OCI-LY1 (cell line): ENCODE results near the gene NMBR.

Experiments
- H2AFZ ChIP-seq: fragments of 200-600 bp; sonication (generic), shearing (Covaris generic); 2 replicates; pipeline ENCODE4 v1.6.0; 2014; ENCODE audit warnings: antibody characterized with exemption, mild to moderate bottlenecking, low read length
- H3F3A ChIP-seq: fragments of 200-600 bp; sonication (generic), shearing (Covaris generic); 2 replicates; pipeline ENCODE4 v1.6.0; 2014; ENCODE audit warnings: mild to moderate bottlenecking, antibody characterized with exemption, low read length, moderate library complexity; ENCODE audit not compliant: insufficient read depth
- H3K27ac ChIP-seq: fragments of 200-600 bp; sonication (generic); 2 replicates; pipeline ENCODE4 v1.5.1; 2014; ENCODE audit warnings: low read length, mixed run types, mild to moderate bottlenecking, low read depth; ENCODE audit not compliant: poor library complexity, severe bottlenecking
- H3K27me3 ChIP-seq: fragments of 200-600 bp; sonication (generic); 2 replicates; pipeline ENCODE4 v1.6.0; 2014; ENCODE audit warnings: antibody characterized with exemption, mild to moderate bottlenecking, low read length, moderate library complexity; ENCODE audit not compliant: insufficient read depth
- H3K36me3 ChIP-seq: fragments of 200-600 bp; sonication (generic); 2 replicates; pipeline ENCODE4 v1.6.1; 2014; ENCODE audit warnings: mild to moderate bottlenecking, antibody characterized with exemption, low read length, moderate library complexity, mixed read lengths; ENCODE audit not compliant: insufficient read depth
- H3K4me1 ChIP-seq: fragments of 200-600 bp; sonication (generic); 2 replicates; pipeline ENCODE4 v1.5.1; 2014; ENCODE audit warnings: mild to moderate bottlenecking, low read length, moderate library complexity; ENCODE audit not compliant: insufficient read depth, severe bottlenecking
- H3K4me2 ChIP-seq: fragments of 200-600 bp; sonication (generic), shearing (Covaris generic); 2 replicates; pipeline ENCODE4 v1.6.1; 2014; ENCODE audit warnings: low read length
- H3K4me3 ChIP-seq: fragments of 200-600 bp; sonication (generic); 2 replicates; pipeline ENCODE4 v1.5.1; 2014; ENCODE audit warnings: low read length, low read depth, mild to moderate bottlenecking, mixed read lengths; ENCODE audit not compliant: poor library complexity, severe bottlenecking
- H3K79me2 ChIP-seq: fragments of 200-600 bp; shearing (Covaris generic); 2 replicates; pipeline ENCODE4 v1.6.1; 2016; ENCODE audit warnings: mixed run types, low read length, mixed read lengths; ENCODE audit not compliant: insufficient read depth
- H3K9ac ChIP-seq: fragments of 200-600 bp; sonication (generic), shearing (Covaris generic); 2 replicates; pipeline ENCODE4 v1.6.1; 2014; ENCODE audit warnings: mild to moderate bottlenecking, low read length, mixed read lengths
- H3K9me2 ChIP-seq: fragments of 200-600 bp; sonication (generic), shearing (Covaris generic); 2 replicates; pipeline ENCODE4 v1.6.1; 2014; ENCODE audit warnings: low read depth, mild to moderate bottlenecking, low read length, mixed read lengths
- H3K9me3 ChIP-seq: fragments of 200-600 bp; shearing (Covaris generic); 2 replicates; pipeline ENCODE4 v1.6.1; 2014; ENCODE audit warnings: low read length, mixed read lengths
- H4K20me1 ChIP-seq: fragments of 200-600 bp; sonication (generic), shearing (Covaris generic); 2 replicates; pipeline ENCODE4 v1.6.0; 2016; ENCODE audit warnings: mild to moderate bottlenecking, low read length; ENCODE audit not compliant: insufficient read depth
- CTCF ChIP-seq: fragments of 200-600 bp; sonication (generic), shearing (Covaris generic); IDR thresholded peaks from 2 replicates; pipeline ENCODE4 v1.5.1; 2017; ENCODE audit warnings: mild to moderate bottlenecking, antibody characterized with exemption, low read length, moderate library complexity, mixed read lengths
- EZH2 ChIP-seq: fragments of 200-600 bp; sonication (generic), shearing (Covaris generic); IDR thresholded peaks from 2 replicates; pipeline ENCODE4 v1.8.0; 2017; ENCODE audit warnings: borderline replicate concordance, mixed run types, mild to moderate bottlenecking, antibody characterized with exemption, low read length, moderate library complexity, mixed read lengths

NMBR gene

DNA sequence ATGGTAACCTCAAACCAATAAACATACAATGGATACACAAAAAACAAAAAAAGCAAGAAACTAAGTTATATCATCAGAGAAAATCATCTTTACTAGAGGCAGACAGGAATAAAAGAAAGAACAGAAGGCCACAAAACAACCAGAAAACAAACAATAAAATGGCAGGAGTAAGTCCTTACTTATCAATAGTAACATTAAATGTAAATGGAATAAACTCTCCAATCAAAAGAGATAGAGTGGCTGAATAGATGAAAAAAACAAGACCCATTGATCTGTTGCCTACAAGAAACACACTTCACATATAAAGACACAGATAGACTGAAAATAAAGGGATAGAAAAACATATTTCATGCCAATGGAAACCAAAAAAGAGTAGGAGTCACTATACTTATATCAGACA lies 95.5 kb downstream of the NMBR start:
- TF ChIP-seq CTCF (no peak), EZH2 (no peak)

GRCh38 chr6:142048593-142048980 lies 98.3 kb downstream of the NMBR start:
- Histone ChIP-seq H3K9me3 (no peaks in the 10 kb centered on the region), H3K9ac (no peak overlapping the region), H3K79me2 (no peaks in the 10 kb centered on the region), H3K27me3 (no peaks in the 10 kb centered on the region), H3K36me3 (no peaks in the 10 kb centered on the region), H4K20me1 (no peaks in the 10 kb centered on the region), H2AFZ (no peak overlapping the region), H3F3A (no peaks in the 10 kb centered on the region), H3K4me3 (no peak overlapping the region), H3K4me2 (no peak overlapping the region), H3K27ac (no peak overlapping the region), H3K4me1 (no peaks in the 10 kb centered on the region), H3K9me2 (no peaks in the 10 kb centered on the region)
- TF ChIP-seq EZH2 (no peak), CTCF (no peak)

More for the DNA sequence above, 95.5 kb downstream of the NMBR start:
- Histone ChIP-seq H3K9me3 (no peaks in the 10 kb centered on the region), H3K9ac (no peak overlapping the region), H2AFZ (no peak overlapping the region), H3K4me3 (no peak overlapping the region), H3K9me2 (no peaks in the 10 kb centered on the region), H3K27ac (no peak overlapping the region), H4K20me1 (no peaks in the 10 kb centered on the region), H3K27me3 (no peaks in the 10 kb centered on the region), H3F3A (no peaks in the 10 kb centered on the region), H3K36me3 (no peaks in the 10 kb centered on the region), H3K4me1 (no peaks in the 10 kb centered on the region), H3K4me2 (no peak overlapping the region), H3K79me2 (no peaks in the 10 kb centered on the region)

DNA sequence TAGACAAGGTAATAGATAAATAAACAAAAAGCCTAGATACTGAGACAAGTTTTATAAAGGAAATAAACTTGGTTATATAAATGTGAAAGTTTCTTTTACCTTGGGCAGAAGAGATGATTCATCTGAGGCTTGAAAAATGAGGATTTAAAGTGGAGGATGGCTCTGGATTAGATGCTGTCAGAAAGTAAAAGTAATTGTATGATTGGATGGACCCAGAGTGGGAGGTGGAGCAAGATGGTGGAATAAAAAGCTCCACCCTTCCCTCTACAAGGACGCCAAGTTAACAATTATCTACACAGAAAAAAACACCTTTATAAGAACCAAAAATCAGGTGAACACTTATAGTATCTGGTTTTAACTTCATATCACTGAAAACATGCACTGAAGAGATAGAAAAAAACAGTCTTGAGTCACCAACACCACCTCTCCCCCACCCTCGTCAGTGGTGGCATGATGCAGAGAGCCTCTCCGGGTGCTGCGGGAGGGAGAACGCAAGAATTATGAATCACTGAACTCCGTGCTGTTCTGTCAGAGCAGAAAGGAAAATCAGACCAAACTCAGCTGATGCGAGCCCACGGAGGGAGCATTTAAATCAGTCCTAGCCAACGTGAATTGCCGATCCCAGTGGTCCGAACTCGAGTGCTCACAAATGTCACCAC lies 98.9 kb downstream of the NMBR start:
- no peaks in the 10 kb centered on the region for H3K36me3 ChIP-seq
- no peaks in the 10 kb centered on the region for H3K4me1 ChIP-seq
- no peak overlapping the region for H3K4me3 ChIP-seq
- H3K4me2 ChIP-seq = no peak overlapping the region
- H3F3A ChIP-seq = no peaks in the 10 kb centered on the region
- no peaks in the 10 kb centered on the region for H4K20me1 ChIP-seq
- H2AFZ ChIP-seq = no peak overlapping the region
- H3K27me3 ChIP-seq = no peaks in the 10 kb centered on the region
- H3K27ac ChIP-seq = no peak overlapping the region
- no peaks in the 10 kb centered on the region for H3K79me2 ChIP-seq
- H3K9me3 ChIP-seq = no peaks in the 10 kb centered on the region
- TF ChIP-seq CTCF (no peak), EZH2 (no peak)
- H3K9ac ChIP-seq = no peak overlapping the region
- H3K9me2 ChIP-seq = no peaks in the 10 kb centered on the region
